GM23248 (cell line): ENCODE results near the gene YWHAQ.

Experiments
- EZH2 ChIP-seq: fragments of 200-600 bp; sonication (generic); IDR thresholded peaks from 2 replicates; pipeline ENCODE4 v1.6.1; 2018; ENCODE audit warnings: antibody characterized with exemption, mild to moderate bottlenecking; ENCODE audit not compliant: insufficient read depth, poor library complexity, severe bottlenecking
- EZH2phosphoT487 ChIP-seq: fragments of 200-600 bp; sonication (generic); IDR thresholded peaks from 2 replicates; pipeline ENCODE4 v1.6.1; 2018; ENCODE audit warnings: antibody characterized with exemption, moderate library complexity, mild to moderate bottlenecking, low read depth; ENCODE audit not compliant: insufficient read depth

GRCh38 chr2:9535177-9535576 is 95.6 kb downstream of the YWHAQ start:
- TF ChIP-seq EZH2 (no peak), EZH2phosphoT487 (no peak)
